ENCODE measurements around the gene PARP15. TPM values are rescaled to one million over a fixed set of nuclear protein-coding genes. Genes with fewer than 3 reads are reported as not detected.
A peak's percentile ranks its signal among the peaks of the same experiment; 100 is the strongest.
"Not testable (repeated sequence)": the region's sequence is repeated elsewhere in the genome, so short reads cannot be mapped to it uniquely, and the experiment has no call there.

The PARP15 gene
- total RNA-seq, 1 experiment from 2014 or later, result not detected

DNA sequence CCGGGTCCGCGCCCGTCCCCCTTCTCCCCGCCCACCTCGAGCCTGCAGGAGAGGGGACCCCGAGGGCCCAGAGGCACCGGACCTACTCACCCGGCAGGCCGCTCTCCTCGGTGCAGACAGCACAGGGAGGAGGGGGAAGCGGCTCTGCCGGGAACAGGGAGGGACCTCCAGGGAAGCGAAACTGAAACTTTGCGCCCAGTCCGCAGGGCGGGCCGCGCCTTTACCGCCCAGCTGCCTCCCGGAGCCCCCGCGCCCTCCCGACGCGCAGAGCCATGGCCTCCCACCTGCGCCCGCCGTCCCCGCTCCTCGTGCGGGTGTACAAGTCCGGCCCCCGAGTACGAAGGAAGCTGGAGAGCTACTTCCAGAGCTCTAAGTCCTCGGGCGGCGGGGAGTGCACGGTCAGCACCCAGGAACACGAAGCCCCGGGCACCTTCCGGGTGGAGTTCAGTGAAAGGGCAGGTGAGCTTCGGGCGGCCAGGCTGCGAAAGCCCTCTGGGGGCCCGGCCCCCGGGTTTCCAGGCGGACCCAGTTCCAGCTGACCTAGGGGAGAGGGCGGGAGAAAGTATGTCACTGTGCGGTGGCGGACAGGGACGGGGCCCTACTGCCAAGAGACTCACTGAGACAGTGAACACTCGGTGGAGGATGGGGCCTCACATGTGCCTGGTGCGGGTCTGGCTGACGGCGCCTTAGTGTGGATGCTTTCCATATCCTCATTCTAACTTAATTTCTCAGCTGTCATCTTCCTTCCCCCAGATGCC is 13.1 kb upstream of the PARP15 start, which contains the start of the genes DTX3L and PARP9:
Gene DTX3L, plus strand, starts transcription at position 184 of the 758 bp plus-strand sequence. Its CDS starts 89 bp downstream, at position 273.
Gene PARP9, minus strand, starts transcription at position 146 of the 758 bp plus-strand sequence. CDS start 4,680 bp downstream, outside the sequence.
- in situ Hi-C loops (cut with HindIII; ENCODE audit: low pct_unique_long_range_greater_than_20kb, low sequenced_read_pairs), result no loop called here
- peak; percentile 80 for DNase-seq (ENCODE audit: low read depth, low spot score)

GRCh38 chr3:122568131-122568530 is 9.3 kb upstream of the PARP15 start:
- in situ Hi-C loops (cut with HindIII; ENCODE audit: low pct_unique_long_range_greater_than_20kb, low sequenced_read_pairs); DNase-seq (ENCODE audit: low read depth, low spot score): not testable (repeated sequence)

DNA sequence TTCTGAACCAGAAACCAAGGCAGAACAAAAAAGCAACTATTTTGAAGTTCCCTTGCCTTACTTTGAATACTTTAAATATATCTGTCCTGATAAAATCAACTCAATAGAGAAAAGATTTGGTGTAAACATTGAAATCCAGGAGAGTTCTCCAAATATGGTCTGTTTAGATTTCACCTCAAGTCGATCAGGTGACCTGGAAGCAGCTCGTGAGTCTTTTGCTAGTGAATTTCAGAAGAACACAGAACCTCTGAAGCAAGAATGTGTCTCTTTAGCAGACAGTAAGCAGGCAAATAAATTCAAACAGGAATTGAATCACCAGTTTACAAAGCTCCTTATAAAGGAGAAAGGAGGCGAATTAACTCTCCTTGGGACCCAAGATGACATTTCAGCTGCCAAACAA is 8.7 kb upstream of the PARP15 start:
- in situ Hi-C loops (cut with HindIII; ENCODE audit: low pct_unique_long_range_greater_than_20kb, low sequenced_read_pairs), result no loop called here

DNA sequence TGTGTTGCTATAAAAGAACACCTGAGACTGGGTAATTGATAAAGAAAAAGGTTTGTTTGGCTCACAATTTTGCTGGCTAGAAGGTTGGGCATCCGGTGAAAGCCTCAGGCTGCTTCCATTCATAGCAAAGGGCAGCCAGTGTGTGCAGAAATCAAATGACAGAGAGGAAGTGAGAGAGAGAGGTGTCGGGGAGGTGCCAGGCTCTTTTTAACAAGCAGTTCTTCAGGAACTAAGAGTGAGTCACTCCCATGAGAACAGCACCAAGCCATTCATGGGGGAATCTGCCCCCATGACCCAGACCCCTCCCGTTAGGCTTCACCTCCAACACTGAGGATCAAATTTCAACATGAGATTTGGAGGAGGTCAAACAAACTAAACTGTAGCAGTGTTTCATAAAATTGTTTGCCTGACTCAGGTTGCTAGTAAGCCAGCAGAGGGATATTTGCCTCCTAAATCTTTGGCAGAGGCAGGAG is 4.5 kb upstream of the PARP15 start:
- in situ Hi-C loops (cut with HindIII; ENCODE audit: low pct_unique_long_range_greater_than_20kb, low sequenced_read_pairs), result no loop called here
- DNase-seq (ENCODE audit: low read depth, low spot score), result peak; percentile 97

More for the DNA sequence above, 8.7 kb upstream of the PARP15 start:
- DNase-seq (ENCODE audit: low read depth, low spot score), result no peak

DNA sequence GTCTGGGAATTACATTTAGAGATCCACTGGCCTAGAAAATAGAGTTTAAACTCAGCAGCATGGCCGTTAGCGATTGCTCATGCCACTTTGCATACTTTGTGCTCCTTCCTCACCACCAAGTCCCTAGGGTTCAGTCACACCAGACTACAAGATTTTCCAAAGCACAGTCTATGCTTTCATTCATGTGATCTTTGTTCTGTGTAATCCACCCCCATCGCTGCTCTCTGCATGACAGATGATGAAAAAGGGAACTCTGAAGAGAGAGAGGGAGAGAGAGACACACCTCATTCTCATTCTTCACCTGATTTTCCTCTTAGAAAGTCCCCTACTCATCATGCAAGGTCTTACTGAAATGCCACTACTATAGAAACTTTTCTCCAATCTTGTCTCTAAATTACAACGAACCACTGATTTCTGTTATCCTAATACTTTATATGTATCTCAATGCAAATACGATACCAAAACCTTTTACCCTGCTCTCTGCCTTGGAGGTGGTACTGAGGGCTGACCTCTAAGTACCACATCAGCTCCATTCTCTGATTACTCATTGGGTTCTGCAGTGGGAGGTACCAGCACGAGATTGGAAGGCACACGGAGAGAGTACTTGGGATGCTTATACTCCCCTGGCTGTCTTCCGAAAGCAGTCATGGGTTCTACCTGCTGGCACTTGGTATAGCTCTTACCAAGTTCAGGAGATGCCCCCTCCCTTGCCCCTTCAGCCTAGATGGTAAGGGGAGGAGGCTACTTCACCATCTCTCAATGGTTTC is 1.1 kb upstream of the PARP15 start:
- in situ Hi-C loops (cut with HindIII; ENCODE audit: low pct_unique_long_range_greater_than_20kb, low sequenced_read_pairs), result no loop called here
- peak; percentile 91 for DNase-seq (ENCODE audit: low read depth, low spot score)

DNA sequence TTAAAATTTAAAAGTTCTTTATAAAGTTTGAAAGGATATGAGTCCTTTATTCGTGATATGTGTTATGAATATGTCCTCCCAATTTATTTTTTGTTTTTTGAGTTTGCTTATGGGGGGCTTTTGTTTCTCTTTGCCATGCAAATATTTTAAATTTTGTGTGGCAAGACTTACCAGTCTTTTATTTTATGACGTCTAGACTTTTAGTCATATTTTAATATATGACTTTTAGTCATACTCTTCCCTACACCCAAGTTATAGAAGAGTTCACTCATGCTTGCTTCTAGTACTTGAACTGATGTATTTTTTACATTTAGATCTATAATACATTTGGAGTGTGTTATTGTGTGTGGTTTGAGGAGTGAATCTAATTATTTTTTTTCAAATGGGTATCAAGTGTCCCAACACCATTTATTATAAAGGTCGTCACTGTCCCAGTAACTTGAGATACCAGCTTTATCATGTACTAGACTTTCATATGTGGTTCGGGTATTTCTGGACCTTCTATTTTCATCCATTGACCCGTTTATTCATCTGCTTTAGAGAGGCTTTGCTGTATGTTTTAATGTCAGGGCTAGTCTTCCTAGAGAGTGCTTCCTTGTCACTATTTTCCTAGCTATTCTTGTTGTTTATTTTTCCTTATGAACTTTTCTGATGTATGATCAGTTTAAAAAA is 755 bp downstream of the PARP15 start:
- no peak for DNase-seq (ENCODE audit: low read depth, low spot score)
- in situ Hi-C loops (cut with HindIII; ENCODE audit: low pct_unique_long_range_greater_than_20kb, low sequenced_read_pairs), result no loop called here

GRCh38 chr3:122580470-122580869 is 3.0 kb downstream of the PARP15 start:
- DNase-seq (ENCODE audit: low read depth, low spot score), result no peak
- in situ Hi-C loops (cut with HindIII; ENCODE audit: low pct_unique_long_range_greater_than_20kb, low sequenced_read_pairs), result no loop called here

DNA sequence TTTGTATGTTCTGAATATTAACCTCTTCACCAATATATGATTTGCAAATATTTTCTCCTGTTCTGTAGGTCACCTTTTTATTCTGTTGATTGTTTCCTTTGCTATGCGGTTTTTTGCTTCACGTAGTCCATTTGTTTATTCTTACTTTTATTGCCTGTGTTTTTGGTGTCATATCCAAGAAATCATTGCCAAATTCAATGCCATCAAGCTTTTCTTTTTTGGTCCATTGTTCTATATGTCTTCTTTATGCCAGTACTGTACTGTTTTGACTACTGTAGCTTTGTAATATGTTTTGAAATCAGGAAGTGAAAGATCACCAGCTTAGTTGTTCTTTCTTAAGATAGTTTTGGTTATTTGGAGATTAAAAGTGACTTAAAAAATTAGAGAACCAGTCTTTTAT is 4.2 kb downstream of the PARP15 start:
- no peak for DNase-seq (ENCODE audit: low read depth, low spot score)
- in situ Hi-C loops (cut with HindIII; ENCODE audit: low pct_unique_long_range_greater_than_20kb, low sequenced_read_pairs), result no loop called here

GRCh38 chr3:122582390-122582789 is 4.9 kb downstream of the PARP15 start:
- in situ Hi-C loops (cut with HindIII; ENCODE audit: low pct_unique_long_range_greater_than_20kb, low sequenced_read_pairs), result no loop called here
- no peak for DNase-seq (ENCODE audit: low read depth, low spot score)

GRCh38 chr3:122586098-122586497 is 8.6 kb downstream of the PARP15 start:
- in situ Hi-C loops (cut with HindIII; ENCODE audit: low pct_unique_long_range_greater_than_20kb, low sequenced_read_pairs), result no loop called here
- DNase-seq (ENCODE audit: low read depth, low spot score), result no peak

DNA sequence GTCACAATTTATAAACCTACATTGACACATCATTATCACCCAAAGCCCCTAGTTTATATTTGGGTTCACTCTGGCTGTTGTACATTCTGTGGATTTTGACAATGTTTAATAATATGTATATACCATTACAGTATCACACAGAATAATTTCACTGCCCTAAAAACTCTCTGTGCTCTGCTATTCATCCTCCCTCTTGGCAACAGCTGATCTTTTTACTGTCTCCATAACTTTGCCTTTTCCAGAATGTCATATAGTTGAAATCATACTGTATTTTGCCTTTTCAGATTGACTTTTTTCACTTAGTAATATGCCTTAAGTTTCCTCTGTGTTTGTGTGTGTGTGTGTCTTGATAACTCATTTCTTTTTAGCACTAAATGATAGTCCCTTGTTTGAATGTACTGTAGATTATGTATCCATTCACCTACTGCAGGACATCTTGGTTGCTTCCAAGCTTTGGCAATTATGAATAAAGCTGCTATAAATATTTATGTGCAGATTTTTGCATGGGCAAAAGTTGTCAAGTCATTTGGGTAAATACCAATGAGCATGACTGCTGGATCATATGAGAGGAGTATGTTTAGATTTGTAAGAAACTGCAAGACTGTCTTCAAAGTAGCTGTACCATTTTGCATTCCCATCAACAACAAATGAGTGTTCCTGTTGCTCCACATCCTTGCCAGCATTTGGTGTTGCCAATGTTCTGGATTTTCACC is 9.5 kb downstream of the PARP15 start:
- DNase-seq (ENCODE audit: low read depth, low spot score), result no peak
- in situ Hi-C loops (cut with HindIII; ENCODE audit: low pct_unique_long_range_greater_than_20kb, low sequenced_read_pairs), result no loop called here

- DNase-seq (ENCODE audit: low read depth, low spot score), result no peak
- in situ Hi-C loops (cut with HindIII; ENCODE audit: low pct_unique_long_range_greater_than_20kb, low sequenced_read_pairs), result no loop called here
Measured at GRCh38 chr3:122587572-122587971, 10.1 kb downstream of the PARP15 start.

DNA sequence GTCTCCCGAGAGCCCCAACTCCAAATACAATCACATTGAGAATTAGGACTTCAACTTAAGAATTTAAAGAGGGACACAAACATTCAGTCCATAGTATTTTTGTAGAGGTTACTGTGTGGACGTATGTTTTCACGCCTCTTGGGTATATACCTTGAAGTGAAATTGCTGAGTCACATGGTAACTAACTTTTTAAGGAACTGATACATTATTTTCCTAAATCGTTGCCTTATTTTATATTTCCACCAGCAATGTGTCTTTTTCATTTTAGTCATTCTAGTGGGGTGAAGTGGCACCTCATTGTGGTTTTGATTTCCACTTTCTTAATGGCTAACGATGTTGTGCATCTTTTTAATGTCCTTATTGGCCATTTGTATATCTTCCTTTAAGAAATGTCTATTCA is 11.8 kb downstream of the PARP15 start:
- DNase-seq (ENCODE audit: low read depth, low spot score), result no peak
- in situ Hi-C loops (cut with HindIII; ENCODE audit: low pct_unique_long_range_greater_than_20kb, low sequenced_read_pairs), result no loop called here

GRCh38 chr3:122590610-122591009 is 13.2 kb downstream of the PARP15 start:
- in situ Hi-C loops (cut with HindIII; ENCODE audit: low pct_unique_long_range_greater_than_20kb, low sequenced_read_pairs), result no loop called here
- DNase-seq (ENCODE audit: low read depth, low spot score), result no peak

DNA sequence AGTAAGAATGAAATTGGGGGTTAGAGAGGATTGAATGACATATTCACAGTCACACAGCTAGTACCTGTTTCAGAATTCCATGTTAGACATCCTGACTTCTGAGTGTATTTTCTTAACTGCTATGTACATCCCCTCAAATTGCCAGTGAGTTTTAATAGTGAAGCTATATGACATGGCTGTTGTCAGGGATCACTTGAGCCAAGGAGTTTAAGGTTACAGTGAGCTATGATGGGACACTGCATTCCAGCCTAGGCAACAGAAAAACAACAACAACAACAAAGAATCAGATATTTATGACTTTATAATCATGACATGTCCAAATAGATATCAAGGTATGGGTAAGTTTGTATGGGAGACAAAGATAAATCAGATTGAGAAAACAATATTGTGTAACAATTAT is 16.6 kb downstream of the PARP15 start:
- no peak for DNase-seq (ENCODE audit: low read depth, low spot score)
- in situ Hi-C loops (cut with HindIII; ENCODE audit: low pct_unique_long_range_greater_than_20kb, low sequenced_read_pairs), result no loop called here

GRCh38 chr3:122598151-122598550 is 20.7 kb downstream of the PARP15 start:
- in situ Hi-C loops (cut with HindIII; ENCODE audit: low pct_unique_long_range_greater_than_20kb, low sequenced_read_pairs), result no loop called here
- DNase-seq (ENCODE audit: low read depth, low spot score), result no peak

GRCh38 chr3:122598556-122598955 is 21.1 kb downstream of the PARP15 start:
- in situ Hi-C loops (cut with HindIII; ENCODE audit: low pct_unique_long_range_greater_than_20kb, low sequenced_read_pairs), result no loop called here
- no peak for DNase-seq (ENCODE audit: low read depth, low spot score)
